ENCODE data around the gene ETHE1. TPM values are rescaled to one million over a fixed set of nuclear protein-coding genes. Genes with fewer than 3 reads are reported as not detected.

The ETHE1 gene
- total RNA-seq, 4 donors from 2014 or later: 48.2 to 63.2 (median 55.9) TPM

- no peak for DNase-seq (ENCODE audit: extremely low spot score)
- intact Hi-C loops (cut with DNase I): no loop called here
- H3K27me3 ChIP-seq: no peaks in the 10 kb centered on the region
- no peaks in the 10 kb centered on the region for H3K9me3 ChIP-seq
- no peak overlapping the region for H3K27ac ChIP-seq (replicated peaks in 1 of 4)
- H3K36me3 ChIP-seq: peaks cover 0 to 38% (median 0%) of the 10 kb centered on the region in 4 donors
- WGBS: 90% methylated on average over 4 of the region's 4 CpGs
- no peaks in the 10 kb centered on the region for H3K4me1 ChIP-seq
- TF ChIP-seq POLR2A (IDR thresholded peaks at IDR 0.05; ENCODE audit: low read depth): no peak
- TF ChIP-seq, protein P1, sequence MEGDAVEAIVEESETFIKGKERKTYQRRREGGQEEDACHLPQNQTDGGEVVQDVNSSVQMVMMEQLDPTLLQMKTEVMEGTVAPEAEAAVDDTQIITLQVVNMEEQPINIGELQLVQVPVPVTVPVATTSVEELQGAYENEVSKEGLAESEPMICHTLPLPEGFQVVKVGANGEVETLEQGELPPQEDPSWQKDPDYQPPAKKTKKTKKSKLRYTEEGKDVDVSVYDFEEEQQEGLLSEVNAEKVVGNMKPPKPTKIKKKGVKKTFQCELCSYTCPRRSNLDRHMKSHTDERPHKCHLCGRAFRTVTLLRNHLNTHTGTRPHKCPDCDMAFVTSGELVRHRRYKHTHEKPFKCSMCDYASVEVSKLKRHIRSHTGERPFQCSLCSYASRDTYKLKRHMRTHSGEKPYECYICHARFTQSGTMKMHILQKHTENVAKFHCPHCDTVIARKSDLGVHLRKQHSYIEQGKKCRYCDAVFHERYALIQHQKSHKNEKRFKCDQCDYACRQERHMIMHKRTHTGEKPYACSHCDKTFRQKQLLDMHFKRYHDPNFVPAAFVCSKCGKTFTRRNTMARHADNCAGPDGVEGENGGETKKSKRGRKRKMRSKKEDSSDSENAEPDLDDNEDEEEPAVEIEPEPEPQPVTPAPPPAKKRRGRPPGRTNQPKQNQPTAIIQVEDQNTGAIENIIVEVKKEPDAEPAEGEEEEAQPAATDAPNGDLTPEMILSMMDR (IDR thresholded peaks at IDR 0.05): no peak
- TF ChIP-seq POLR2AphosphoS5 (IDR thresholded peaks at IDR 0.05): no peak
- TF ChIP-seq EP300 (IDR thresholded peaks at IDR 0.05): no peak
- no peak overlapping the region for H3K4me3 ChIP-seq
Measured at GRCh38 chr19:43482193-43482592, 44.8 kb downstream of the ETHE1 start.

DNA sequence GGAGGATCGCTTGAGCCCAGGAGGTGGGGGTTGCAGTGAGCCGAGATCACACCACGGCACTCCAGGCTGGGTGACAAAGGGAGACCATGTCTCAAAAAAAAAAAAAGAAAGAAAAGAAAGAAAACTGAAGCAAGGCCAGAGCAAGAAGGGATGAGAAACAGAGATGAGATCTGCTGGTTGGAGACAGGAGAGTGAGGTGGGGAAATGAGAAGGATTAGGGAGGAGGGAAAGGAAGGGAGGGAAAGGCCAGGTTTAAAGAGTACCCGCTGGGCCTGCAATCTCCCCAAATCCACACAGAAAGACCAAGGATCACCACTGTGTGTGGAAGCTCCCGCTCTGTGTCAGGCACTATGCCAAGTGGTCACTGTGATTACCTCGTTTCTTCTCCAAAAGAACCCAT is 45.3 kb downstream of the ETHE1 start:
- Histone ChIP-seq H3K9me3 (no peaks in the 10 kb centered on the region), H3K27me3 (no peaks in the 10 kb centered on the region), H3K36me3 (peaks cover 0 to 38% (median 0%) of the 10 kb centered on the region in 4 donors), H3K4me3 (no peak overlapping the region), H3K4me1 (peaks cover 0 to 1% (median 0%) of the 10 kb centered on the region in 4 donors), H3K27ac (replicated peaks in 1 of 4) (no peak overlapping the region)
- TF ChIP-seq EP300 (IDR thresholded peaks at IDR 0.05): no peak
- TF ChIP-seq, protein P1 (IDR thresholded peaks at IDR 0.05): no peak
- TF ChIP-seq POLR2A (IDR thresholded peaks at IDR 0.05; ENCODE audit: low read depth): no peak
- TF ChIP-seq POLR2AphosphoS5 (IDR thresholded peaks at IDR 0.05): no peak
- DNase-seq (ENCODE audit: extremely low spot score): no peak
- 83% methylated on average over 6 of the region's 6 CpGs for WGBS
- intact Hi-C loops (cut with DNase I): no loop called here

- intact Hi-C loops (cut with DNase I): no loop called here
- no peak overlapping the region for H3K4me3 ChIP-seq
- DNase-seq (ENCODE audit: extremely low spot score): no peak
- whole genome bisulfite sequencing: 98% methylated on average over 3 of the region's 3 CpGs
- peaks cover 0 to 30% (median 0%) of the 10 kb centered on the region in 4 donors for H3K36me3 ChIP-seq
- H3K4me1 ChIP-seq: peaks cover under 1 to 12% (median 4%) of the 10 kb centered on the region in 4 donors
- H3K9me3 ChIP-seq: no peaks in the 10 kb centered on the region
- TF ChIP-seq POLR2AphosphoS5 (IDR thresholded peaks at IDR 0.05) (no peak), EP300 (IDR thresholded peaks at IDR 0.05) (no peak), POLR2A (IDR thresholded peaks at IDR 0.05; ENCODE audit: low read depth) (no peak)
- TF ChIP-seq, protein P1 (IDR thresholded peaks at IDR 0.05): no peak
- H3K27ac ChIP-seq (replicated peaks in 1 of 4): no peak overlapping the region
- no peaks in the 10 kb centered on the region for H3K27me3 ChIP-seq
Measured at GRCh38 chr19:43480574-43480973, 46.4 kb downstream of the ETHE1 start.

DNA sequence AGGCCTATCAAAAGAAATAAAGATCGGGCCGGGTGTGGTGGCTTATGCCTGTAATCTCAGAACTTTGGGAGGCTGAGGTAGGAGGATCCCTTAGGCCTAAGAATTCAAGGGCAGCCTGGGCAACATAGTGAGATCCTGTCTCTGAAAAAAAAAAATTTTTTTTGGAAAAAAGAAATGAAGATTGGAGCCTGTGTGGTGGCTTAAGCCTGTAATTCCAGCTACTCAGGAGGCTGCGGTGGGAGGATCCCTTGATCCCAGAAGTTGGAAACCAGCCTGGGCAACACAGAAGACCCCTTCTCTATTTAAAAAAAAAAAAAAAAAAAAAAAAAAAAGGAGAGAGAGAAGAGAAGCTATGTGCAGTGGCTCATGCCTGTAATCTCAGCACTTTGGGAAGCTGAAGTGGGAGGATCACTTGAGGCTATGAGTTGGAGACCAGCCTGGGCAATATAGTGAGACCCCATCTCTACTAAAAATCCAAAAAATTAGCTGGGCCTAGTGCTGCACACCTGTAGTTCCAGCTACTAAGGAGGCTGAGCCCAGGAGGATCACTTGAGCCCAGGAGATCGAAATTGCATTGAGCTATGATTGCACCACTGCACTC is 46.9 kb downstream of the ETHE1 start:
- DNase-seq (ENCODE audit: extremely low spot score): no peak
- intact Hi-C loops (cut with DNase I): no loop called here

More for the DNA sequence above, 46.9 kb downstream of the ETHE1 start:
- Histone ChIP-seq H3K4me3 (no peak overlapping the region), H3K36me3 (peaks cover 0 to 30% (median 0%) of the 10 kb centered on the region in 4 donors), H3K4me1 (peaks cover 5 to 17% (median 8%) of the 10 kb centered on the region in 4 donors), H3K27ac (replicated peaks in 1 of 4) (no peak overlapping the region), H3K9me3 (no peaks in the 10 kb centered on the region), H3K27me3 (no peaks in the 10 kb centered on the region)
- TF ChIP-seq POLR2A (IDR thresholded peaks at IDR 0.05; ENCODE audit: low read depth) (no peak), POLR2AphosphoS5 (IDR thresholded peaks at IDR 0.05) (no peak), EP300 (IDR thresholded peaks at IDR 0.05) (no peak)
- TF ChIP-seq, protein P1 (IDR thresholded peaks at IDR 0.05): no peak
- 94% methylated on average over 4 of the region's 4 CpGs for WGBS
